GM12875 (cell line): Measurements from ENCODE around the gene ANKRD40CL.

Source experiments
- H3K4me3 ChIP-seq: one replicate; pipeline ENCODE4 v1.5.1; 2011; ENCODE audit warnings: low read depth, low read length, control low read depth
- CTCF ChIP-seq: IDR thresholded peaks from 2 replicates; pipeline ENCODE4 v1.5.1; 2011; ENCODE audit warnings: low read depth, mild to moderate bottlenecking, control low read depth, inconsistent platforms, low read length, moderate library complexity, borderline replicate concordance; ENCODE audit not compliant: insufficient read depth

The ANKRD40CL gene

GRCh38 chr17:50715471-50715870 lies 51.8 kb downstream of the ANKRD40CL start:
- no peak overlapping the region for H3K4me3 ChIP-seq
- no peak for TF ChIP-seq CTCF

- TF ChIP-seq CTCF: no peak
- H3K4me3 ChIP-seq: no peak overlapping the region
These were observed 54.7 kb downstream of the ANKRD40CL start for GRCh38 chr17:50712641-50713040.
